Stomach (tissue), 4 donors: ENCODE results near the gene AMIGO3.

Experiments
- EP300 ChIP-seq: sonication (generic); formaldehyde crosslinking; IDR thresholded peaks from one replicate; pipeline ENCODE4 v1.6.1; 2017; ENCODE audit warnings: antibody characterized with exemption
- POLR2A ChIP-seq, 4 donors: fragments of 450-650 bp; IDR thresholded peaks; one replicate each; pipeline ENCODE4 v1.6.1; 2016; ENCODE audit warnings: antibody characterized with exemption in 4 of 4, control low read depth in 2 of 4, mild to moderate bottlenecking in 1 of 4, moderate library complexity in 1 of 4
- POLR2AphosphoS5 ChIP-seq, 3 donors: sonication (generic); formaldehyde crosslinking; IDR thresholded peaks; one replicate each; pipeline ENCODE4 v1.6.1; 2016; ENCODE audit warnings: antibody characterized with exemption in 3 of 3
- TF ChIP-seq, protein P1 (sequence below), 7 experiments: fragments of 450-650 bp in 4 of 7; fragments of 200-600 bp in 3 of 7; sonication (generic) in 3 of 7; IDR thresholded peaks; one replicate each; pipeline ENCODE4 v1.5.1; 2016 to 2019; ENCODE audit warnings: antibody characterized with exemption in 7 of 7, control low read depth in 2 of 7, mild to moderate bottlenecking in 1 of 7

DNA sequence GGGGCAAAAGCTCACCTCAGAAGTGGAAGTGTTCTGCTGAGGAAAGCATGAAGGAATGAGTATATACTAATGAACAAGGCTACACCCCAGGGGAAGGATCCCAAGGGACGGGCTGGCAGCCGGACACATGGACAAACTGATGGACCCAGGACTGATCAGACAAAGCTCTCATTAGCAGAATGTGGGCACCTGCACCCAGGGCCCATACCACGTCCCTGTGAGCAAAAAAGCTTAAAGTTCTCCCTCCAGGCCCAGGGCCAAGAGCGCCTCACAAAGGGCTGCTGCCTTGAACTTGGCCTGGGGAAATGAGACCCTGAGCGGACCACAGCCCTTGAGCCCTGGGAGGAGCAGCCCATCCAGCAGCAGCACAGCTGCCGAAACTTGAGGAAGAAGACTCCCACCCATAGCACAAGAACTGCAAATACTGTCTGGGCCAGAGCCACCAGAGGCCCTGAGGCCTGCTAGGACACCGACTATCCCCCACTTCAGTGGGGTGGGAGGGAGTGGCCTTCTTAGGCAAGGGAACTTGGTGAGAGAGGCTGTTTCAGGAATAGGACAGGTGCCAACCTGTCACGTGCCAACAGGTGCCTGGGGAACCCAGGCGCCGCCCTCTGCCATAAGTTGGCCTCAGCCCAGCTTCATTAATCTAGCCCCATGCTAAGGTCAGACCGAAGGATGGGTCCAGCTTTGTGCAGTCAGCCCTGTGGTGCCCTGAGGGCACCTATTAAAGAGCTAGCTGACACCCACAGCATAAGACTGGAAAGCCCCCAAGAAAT is 6.6 kb upstream of the AMIGO3 start:
- no peak for TF ChIP-seq POLR2A (IDR thresholded peaks at IDR 0.05)
- no peak for TF ChIP-seq POLR2AphosphoS5 (IDR thresholded peaks at IDR 0.05)
- TF ChIP-seq, protein P1, sequence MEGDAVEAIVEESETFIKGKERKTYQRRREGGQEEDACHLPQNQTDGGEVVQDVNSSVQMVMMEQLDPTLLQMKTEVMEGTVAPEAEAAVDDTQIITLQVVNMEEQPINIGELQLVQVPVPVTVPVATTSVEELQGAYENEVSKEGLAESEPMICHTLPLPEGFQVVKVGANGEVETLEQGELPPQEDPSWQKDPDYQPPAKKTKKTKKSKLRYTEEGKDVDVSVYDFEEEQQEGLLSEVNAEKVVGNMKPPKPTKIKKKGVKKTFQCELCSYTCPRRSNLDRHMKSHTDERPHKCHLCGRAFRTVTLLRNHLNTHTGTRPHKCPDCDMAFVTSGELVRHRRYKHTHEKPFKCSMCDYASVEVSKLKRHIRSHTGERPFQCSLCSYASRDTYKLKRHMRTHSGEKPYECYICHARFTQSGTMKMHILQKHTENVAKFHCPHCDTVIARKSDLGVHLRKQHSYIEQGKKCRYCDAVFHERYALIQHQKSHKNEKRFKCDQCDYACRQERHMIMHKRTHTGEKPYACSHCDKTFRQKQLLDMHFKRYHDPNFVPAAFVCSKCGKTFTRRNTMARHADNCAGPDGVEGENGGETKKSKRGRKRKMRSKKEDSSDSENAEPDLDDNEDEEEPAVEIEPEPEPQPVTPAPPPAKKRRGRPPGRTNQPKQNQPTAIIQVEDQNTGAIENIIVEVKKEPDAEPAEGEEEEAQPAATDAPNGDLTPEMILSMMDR (IDR thresholded peaks at IDR 0.05) = no peak
- no peak for TF ChIP-seq EP300
